HG02759 (cell line): ENCODE measurements around the gene NIPA2.
A peak's percentile ranks its signal among the peaks of the same experiment; 100 is the strongest.
"Not testable (repeated sequence)": the region's sequence is repeated elsewhere in the genome, so short reads cannot be mapped to it uniquely, and the experiment has no call there.

ENCODE experiments used
- ATAC-seq: cut with Tn5 transposase; IDR thresholded peaks from one replicate; pipeline ENCODE4 v1.9.1; 2021; ENCODE audit warnings: mild to moderate bottlenecking, moderate library complexity; ENCODE audit not compliant: unreplicated experiment

The NIPA2 gene

DNA sequence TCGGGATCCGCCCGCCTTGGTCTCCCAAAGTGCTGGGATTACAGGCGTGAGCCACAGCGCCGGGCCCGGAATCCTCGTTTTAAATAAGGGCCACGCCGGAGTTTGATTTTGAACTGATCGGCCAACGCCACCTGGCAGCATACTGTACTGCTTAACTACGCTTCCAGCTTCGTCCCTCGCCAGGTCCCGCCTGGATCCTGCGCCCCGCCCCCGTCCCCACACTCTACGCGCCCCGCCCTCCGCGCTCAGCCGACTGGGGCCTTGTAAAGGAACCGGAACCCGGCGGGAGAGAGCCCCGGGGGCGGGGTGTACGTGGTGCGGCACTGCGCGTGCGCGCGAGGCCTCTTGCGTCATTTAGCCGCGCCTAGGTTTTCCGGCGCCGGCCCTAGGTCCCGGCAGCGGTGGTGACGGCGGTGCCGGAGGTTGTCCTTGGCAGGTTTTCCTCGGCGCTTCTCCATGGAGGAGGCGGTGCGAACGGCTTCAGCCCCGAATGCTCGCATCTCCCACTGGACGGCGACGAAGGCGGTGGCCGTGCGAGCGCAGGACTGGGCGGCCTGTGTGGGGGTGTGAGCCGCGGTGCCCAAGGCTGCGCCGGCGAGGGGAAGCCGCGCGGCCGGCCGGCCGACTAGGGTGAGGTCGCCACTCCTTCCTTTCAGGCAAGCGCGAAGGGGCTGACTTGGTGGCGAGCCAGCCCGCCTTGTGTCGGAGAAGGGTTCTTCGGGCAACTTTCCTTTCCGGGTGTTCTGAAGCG, at the start of gene NIPA2:
NIPA2 (plus strand) TSS at position 375 of the 751 bp plus-strand sequence. CDS start 13,066 bp downstream, outside the sequence.
- ATAC-seq = peak; percentile 82

DNA sequence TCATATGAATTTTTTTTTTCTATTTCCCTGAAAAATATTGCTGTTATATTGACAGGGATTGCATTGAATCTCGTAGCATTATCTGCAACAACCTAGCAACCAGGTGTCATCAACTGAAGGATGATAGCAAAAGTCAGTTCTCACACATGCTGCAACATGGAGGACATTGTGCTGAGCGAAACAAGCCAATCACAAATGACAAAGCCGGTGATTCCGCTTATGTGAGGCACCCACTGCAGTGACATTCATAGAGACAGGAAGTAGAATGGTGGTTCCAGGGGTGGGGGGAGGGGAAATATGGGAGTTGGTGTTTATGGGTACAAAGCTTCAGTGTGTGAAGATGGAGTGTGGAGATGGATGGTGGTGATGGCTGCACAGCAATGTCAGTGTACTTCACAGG, 44.4 kb upstream of the NIPA2 start:
- no peak for ATAC-seq

DNA sequence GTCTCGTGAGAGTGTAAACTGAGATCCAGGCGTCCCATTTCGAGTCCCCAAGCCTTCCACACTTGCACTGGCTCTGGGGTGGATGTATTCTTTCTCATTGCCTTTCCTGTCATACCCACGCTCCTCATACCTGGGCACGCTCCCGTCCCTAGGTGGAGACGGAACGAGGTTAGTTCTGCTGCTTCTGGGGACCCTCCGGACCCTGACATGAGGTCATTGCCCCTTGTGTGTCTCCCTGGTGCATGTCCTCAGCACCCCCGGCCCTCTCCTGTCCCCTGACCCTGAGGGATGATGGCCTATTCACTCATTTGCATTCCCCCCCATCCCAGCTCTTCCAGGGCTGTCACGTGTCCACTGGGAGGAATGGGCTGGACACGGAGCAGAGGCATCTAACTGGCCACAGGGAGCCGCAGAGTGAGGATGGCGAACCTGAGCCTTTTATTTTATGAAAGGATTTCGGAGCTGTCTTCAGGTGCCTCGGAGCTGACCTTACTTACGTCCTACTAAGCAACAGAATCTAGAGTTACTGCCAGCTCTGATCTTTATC, 43.8 kb upstream of the NIPA2 start:
- ATAC-seq = no peak

DNA sequence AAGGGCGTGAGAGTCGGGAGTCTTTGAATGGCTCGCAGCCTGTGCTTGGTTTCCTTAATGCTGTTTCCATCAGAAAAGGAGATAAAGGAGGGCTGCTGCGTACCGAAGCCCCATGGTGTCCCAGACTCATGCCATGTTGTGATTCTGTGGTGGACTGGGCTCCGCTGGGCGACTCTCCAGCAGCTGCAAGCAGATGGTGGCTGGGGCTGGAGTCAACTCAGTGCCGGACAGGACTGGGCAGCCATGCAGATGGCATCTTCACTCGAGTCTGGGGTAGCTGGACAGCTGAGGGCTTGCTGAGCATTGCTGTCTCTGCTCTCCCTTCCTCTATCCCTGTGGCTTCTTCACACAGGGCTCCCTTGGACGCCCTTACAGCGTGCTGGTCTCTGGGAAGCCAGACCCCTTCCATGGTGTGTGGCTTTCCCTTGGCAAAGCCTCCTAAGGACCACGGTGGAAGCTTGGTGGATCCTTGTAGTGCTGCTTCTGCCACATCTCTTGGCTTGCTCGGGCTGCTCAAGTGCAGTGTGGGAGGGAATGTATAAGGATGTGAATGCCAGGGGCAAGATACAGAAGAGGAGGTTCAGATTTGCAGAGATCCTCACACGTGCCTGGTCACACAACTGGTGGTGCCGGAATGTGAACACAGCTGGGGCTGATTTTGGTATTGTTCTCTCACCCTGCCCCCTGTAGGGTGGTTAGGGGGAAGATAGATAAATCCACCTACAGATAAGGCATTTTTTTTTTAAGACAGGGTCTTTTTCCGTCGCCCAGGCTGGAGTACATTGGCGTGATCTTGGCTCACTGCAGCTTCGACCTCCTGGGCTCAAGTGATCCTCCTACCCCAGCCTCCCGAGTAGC, 43.0 kb upstream of the NIPA2 start:
- no peak for ATAC-seq

DNA sequence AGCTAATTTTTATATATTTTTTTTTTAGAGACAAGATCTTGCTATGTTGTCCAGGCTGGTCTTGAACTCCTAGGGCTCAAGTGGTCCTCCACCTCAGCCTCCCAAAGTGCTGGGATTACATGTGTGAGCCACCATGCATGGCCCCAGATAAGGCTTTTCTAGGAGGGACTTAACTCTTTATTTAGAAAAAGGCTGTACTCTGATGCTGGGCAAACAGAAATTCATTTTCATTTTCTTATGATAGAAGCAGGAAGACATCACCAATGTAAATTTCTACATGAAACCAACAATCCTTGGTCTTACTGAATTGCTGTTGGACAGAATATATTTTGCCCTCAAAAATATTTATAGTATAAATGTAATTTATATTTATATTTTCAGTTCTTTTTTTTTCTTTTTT, 42.4 kb upstream of the NIPA2 start:
- no peak for ATAC-seq

DNA sequence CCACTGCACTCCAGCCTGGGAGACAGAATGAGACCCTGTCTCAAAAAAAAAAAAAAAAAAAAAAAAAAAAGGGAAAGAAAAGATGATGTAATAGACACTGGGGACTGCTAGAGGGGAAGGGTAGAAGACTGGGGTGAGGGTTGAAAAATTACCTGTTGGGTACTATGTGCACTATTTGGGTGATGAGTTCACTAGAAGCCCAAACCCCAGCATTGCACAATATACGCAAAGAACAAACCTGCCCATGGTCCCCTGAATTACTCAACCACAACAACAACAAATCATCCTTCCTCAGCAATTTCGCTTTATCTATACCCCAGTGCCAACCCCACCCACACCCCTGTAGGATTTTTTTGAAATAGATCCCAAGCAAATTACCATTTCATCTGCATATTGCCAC, 38.6 kb upstream of the NIPA2 start:
- no peak for ATAC-seq

DNA sequence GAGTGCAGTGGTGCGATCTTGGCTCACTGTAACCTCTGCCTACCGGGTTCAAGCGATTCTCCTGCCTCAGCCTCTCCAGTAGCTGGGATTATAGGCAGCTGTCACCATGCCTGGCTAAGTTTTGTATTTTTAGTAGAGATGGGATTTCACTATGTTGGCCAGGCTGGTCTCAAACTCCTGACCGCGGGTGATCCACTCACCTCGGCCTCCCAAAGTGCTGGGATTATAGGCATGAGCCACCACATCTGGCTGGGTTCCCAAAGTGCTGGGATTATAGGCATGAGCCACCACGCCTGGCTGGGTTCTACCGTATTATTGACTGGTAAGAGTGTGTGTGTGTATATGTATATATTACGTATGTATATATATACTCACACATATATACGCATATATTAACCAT, 35.5 kb upstream of the NIPA2 start:
- ATAC-seq = not testable (repeated sequence)

DNA sequence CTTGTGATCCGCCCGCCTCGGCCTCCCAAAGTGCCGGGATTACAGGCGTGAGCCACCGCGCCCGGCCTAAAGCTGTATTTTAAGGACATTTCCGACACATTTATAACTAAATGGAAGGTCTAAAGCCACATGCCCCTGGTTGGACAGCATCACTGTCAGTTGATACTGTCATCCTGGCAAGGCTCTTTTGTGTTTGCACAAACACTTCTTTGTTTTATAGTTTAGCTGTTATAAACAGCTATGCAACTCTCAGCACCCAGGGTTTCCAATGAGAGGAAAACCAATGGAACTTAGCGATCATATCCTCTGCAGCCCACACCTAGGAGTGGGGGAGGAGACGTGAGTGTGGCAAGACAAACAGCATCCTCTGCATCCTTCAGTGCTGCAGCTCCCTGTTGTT, 32.3 kb upstream of the NIPA2 start:
- no peak for ATAC-seq

DNA sequence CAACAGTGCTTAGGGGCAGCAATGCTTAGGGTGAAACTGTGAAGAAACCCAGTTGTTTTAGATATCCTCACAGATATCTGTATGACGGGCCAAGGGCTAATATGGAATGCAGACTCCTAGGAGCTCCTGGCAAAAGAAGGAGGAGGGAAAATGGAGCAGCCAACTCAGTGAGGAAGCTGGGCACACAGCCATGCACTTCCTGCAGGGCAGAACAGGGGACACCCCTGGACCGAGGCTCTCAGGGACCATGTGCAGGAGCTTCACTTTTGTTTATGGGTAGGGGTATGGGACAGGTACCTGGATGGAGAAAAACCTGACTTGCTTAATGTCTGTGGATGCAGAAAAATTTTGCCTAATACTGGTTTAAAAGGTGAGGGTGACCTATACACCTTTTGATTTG, 31.8 kb upstream of the NIPA2 start:
- ATAC-seq = no peak

DNA sequence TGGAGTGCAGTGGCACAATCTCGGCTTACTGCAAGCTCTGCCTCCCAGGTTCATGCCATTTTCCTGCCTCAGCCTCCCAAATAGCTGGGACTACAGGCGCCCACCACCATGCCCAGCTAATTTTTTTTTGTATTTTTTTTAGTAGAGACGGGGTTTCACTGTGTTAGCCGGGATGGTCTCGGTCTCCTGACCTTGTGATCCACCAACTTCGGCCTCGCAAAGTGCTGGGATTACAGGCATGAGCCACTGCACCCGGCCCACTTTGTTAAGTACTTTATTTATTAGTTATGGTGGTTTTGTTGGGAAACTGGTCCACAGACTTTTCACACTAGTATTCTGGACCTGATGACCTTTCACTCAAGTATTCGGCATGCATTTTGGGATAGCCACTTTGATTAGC, 30.6 kb upstream of the NIPA2 start:
- ATAC-seq = not testable (repeated sequence)

DNA sequence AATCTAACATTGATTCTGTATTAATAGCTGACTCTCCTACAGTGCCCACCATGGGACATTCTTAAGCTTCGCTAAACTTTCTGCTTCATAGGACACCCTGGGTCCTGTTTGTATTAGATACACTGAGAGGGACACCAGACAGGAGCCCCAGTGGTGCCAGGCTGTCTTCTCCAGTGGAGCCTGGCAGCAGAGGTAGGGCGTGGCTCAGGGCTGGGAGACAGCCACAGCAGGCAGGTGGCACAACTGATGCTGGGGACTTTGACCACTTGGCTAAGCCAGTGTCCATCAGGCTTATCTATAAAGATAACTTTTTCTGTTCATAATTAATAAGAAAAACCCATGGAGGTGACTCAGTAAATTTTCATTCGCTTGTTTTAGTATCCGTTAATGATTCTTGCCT, 30.2 kb upstream of the NIPA2 start:
- ATAC-seq = no peak

DNA sequence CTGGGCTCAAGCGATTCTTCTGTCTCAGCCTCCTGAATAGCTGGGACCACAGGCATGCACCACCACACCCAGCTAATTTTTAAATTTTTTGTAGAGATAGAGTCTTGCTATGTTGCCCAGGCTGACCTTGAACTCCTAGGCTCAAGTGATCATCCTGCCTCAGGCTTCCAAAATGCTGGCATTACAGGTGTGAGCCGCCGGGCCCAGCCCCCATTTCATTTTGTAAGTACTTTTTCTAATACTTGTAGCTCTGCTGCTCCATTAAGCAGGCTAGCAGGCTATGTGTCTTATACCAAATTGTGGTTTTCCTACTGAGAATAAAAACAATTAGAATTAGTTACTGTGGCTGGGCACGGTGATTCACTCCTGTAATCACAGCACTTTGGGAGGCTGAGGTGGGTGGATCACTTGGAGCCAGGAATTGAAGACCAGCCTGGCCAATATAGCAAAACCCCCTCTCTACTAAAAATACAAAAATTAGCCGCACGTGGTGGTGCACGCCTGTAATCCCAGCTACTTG, 29.6 kb upstream of the NIPA2 start:
- ATAC-seq = no peak

DNA sequence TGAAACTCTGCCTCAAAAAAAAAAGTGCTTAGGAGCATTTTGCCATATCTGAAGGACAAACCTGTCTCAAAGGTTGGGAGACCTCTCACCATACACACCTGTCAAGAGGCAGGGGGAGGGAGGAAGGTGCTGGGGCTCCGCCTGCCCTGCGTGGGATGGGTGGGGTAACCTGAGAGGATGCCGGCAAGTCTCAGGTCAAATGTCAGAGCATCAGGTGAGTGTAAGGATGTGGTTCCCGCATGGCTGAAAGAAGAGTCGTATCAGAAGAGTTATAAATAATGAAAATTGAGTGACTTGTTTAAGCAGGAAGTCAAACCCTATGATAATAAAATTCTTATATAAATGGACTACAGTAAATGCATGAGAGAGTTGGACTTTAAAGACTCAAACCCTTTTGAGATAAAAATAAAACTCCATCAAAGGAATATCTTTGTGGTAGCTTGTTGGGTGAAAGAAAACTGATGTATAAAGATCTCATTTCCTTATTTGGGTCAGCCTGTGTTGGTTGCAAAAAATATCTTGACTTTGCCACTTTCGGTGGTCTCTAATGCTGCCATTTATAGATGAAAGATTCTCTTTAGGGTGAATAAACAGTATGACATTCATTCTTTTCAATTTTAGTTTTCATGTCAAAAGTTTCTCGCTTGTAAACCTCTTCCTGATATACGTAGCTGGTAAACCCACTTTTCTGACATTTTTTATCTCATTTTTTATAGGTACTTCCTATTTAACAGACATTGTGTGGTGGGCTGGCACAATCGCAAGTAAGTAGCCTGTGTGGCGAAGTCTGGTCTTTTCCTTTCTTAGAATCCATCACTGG, 28.2 kb upstream of the NIPA2 start:
- no peak for ATAC-seq

DNA sequence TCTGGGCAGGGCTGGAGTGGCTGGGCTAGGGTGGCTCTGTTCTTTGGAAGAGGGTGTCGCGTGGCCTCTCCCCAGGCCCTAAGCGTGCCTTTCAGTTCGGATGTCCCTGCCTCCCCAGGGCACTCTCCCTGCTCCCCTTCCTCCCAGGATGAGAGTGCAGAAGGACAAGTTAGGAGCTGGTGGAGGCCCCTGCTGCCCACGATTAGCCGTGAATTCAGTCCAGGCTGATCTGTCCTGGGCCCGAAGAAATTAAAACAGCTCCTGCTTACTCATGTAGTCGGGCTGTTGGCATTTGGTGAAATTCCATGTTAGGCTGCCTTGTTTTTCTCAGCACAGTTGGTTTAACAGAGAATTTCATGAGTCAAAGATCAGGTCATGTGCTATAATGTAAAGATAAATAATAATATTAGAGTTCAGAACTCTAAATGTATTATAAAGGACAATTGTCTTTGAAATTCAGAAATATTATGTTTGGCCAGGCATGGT, 27.6 kb upstream of the NIPA2 start:
- ATAC-seq = no peak

DNA sequence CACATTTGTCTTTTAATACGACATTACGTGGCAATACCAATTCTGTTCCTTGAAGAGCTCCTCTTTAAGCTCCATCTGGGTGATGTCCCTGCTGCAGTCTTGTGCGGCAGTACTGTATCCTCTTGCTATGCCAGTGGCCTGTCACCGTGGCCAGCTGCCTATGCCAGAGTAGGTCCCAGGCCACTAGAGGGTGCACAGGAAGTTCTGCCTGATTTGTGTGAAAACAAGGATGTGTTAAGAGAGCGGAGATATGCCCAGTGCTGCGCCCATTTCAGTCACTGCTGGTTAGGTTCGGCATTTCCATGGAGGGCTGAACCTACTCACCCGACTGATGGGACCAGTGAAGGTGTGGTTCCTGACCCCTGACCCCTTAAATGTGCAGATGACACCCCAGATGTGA, 26.8 kb upstream of the NIPA2 start:
- no peak for ATAC-seq

DNA sequence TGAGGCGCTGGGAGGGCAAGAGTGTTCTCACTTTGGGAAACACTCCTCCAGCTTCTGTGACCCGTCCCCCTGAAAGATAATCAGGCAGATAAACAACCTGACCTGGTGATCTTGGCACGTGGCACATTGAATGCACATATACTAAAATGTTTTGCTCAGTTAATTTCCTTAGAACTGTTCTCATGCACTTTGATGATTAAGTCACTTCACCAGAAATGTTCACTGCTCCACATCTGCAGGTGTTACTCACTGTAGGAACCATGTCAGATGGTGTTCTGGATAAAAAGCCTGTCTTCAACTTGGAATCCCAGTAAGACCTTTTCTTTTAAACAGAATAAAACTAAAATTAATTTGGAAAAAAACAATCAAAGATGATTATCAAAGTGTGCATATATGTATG, 24.6 kb upstream of the NIPA2 start:
- ATAC-seq = no peak

DNA sequence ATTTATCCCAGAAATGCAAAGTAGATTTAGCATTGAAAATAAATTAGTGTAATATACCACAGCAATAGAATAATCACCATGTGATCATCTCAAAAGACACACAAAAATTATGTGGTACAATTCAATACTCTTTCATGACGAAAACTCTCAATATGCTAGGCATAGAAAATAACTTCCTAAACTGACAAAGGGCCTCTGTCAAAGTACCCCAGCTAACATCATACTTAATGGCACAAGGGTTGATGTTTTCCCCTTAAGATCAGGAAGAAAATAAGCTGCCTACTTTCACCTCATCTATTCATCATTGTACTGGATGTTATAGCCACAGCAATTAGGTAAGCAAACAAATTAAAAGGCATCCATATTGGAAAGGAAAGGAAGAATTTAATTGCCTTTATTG, 22.7 kb upstream of the NIPA2 start:
- ATAC-seq = no peak

DNA sequence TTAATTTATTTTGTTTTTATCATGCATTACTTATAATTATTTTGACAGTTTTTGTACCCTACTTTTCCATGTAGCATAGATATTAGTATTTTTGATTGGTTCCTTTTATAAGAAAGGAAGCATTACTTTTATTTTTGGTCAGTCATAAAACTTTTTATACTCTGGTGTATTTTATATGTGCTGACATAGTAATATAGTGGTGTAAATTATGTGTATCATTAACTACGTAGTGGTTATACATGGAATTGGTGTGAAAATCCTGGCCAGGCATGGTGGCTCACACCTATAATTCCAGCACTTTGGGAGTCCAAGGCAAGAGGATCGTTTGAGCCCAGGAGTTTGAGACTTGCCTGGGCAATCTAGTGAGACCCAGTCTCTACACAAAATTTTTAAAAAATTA, 18.8 kb upstream of the NIPA2 start:
- ATAC-seq = no peak

DNA sequence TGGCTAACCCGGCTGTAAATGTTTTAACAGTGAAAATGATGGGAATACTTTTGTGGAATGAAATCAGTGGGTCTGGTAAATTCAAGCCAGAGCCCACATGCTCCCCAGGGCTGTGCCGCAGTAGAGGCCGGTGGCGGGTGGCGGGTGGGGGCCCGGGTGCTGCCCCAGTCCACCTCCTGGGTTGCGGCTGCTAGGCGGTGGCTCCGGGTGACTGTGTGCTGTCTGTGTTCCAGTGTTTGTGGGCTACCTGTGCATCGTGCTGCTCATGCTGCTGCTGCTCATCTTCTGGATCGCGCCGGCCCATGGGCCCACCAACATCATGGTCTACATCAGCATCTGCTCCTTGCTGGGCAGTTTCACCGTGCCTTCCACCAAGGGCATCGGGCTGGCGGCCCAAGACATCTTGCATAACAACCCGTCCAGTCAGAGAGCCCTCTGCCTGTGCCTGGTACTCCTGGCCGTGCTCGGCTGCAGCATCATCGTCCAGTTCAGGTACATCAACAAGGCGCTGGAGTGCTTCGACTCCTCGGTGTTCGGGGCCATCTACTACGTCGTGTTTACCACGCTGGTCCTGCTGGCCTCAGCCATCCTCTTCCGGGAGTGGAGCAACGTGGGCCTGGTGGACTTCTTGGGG, 14.9 kb upstream of the NIPA2 start:
- no peak for ATAC-seq

DNA sequence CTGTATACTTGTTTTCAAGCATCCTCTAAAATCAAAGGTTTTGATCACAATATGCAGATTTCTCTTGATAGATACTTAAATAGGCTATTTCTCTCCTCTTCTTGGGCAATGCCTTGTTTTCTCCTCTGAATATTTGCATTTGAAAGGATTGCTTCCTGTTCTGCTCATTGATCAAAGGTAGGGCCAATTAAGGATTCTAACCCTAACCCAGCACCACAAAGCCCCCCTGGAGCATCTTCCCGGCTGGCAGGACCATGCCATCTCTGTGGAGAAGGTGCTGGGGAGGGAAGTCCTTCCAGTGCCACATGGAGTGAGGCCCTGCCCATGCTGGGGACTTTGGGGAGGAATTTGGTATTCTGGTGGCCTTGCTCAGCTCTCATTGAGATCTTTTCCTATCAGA, 11.3 kb upstream of the NIPA2 start:
- no peak for ATAC-seq
